HepG2 (cell line): ENCODE data around the gene UBALD1. TPM values are rescaled to one million over a fixed set of nuclear protein-coding genes. Genes with fewer than 3 reads are reported as not detected.

Experiments
- CENPT ChIP-seq: sonication (generic); formaldehyde crosslinking; IDR thresholded peaks from 2 replicates; pipeline ENCODE4 v1.8.0; 2022; ENCODE audit warnings: low read depth, mild to moderate bottlenecking, moderate library complexity, missing genetic modification reagents
- CSRNP2 ChIP-seq: sonication (generic); formaldehyde crosslinking; conservative IDR thresholded peaks from 2 replicates; pipeline ENCODE4 v1.8.0; 2022; ENCODE audit warnings: low read depth, missing genetic modification reagents
- CTCF ChIP-seq: sonication (generic); formaldehyde crosslinking; IDR thresholded peaks from 2 replicates; pipeline ENCODE4 v1.5.0; 2020; ENCODE audit warnings: mild to moderate bottlenecking, missing genetic modification reagents, moderate library complexity
- DDIT3 ChIP-seq: sonication (generic); formaldehyde crosslinking; IDR thresholded peaks from 2 replicates; pipeline ENCODE4 v1.4.0; 2020; ENCODE audit warnings: mild to moderate bottlenecking, missing genetic modification reagents
- GTF2F1 ChIP-seq: fragments of 150-350 bp; IDR thresholded peaks from 2 replicates; pipeline ENCODE4 v1.6.1; 2014; ENCODE audit warnings: low read length
- IKZF5 ChIP-seq: IDR thresholded peaks from 2 replicates; pipeline ENCODE4 v1.6.1; 2018; ENCODE audit warnings: missing genetic modification reagents, mild to moderate bottlenecking, missing compliant biosample characterization
- KLF11 ChIP-seq: IDR thresholded peaks from 2 replicates; pipeline ENCODE4 v1.6.1; 2016; ENCODE audit warnings: missing compliant biosample characterization
- MAFF ChIP-seq: IDR thresholded peaks from 2 replicates; pipeline ENCODE4 v1.6.1; 2011; ENCODE audit warnings: low read depth, low read length, improper control_type of control experiment
- MED8 ChIP-seq: sonication (generic); formaldehyde crosslinking; IDR thresholded peaks from 2 replicates; pipeline ENCODE4 v1.8.1; 2023; ENCODE audit warnings: mild to moderate bottlenecking, missing genetic modification reagents; ENCODE audit not compliant: insufficient replicate concordance
- PBX3 ChIP-seq: sonication (generic); formaldehyde crosslinking; IDR thresholded peaks from 2 replicates; pipeline ENCODE4 v1.8.1; 2023; ENCODE audit warnings: missing genetic modification reagents, inconsistent platforms, borderline replicate concordance
- RXRB ChIP-seq: IDR thresholded peaks from 2 replicates; pipeline ENCODE4 v1.6.1; 2016; ENCODE audit warnings: borderline replicate concordance, missing genetic modification reagents, missing compliant biosample characterization
- SP5 ChIP-seq: IDR thresholded peaks from 2 replicates; pipeline ENCODE4 v1.6.1; 2016; ENCODE audit warnings: low read depth, borderline replicate concordance
- TBX2 ChIP-seq: sonication (generic); formaldehyde crosslinking; IDR thresholded peaks from 2 replicates; pipeline ENCODE4 v1.5.0; 2020; ENCODE audit warnings: missing genetic modification reagents, mild to moderate bottlenecking, borderline replicate concordance
- TFDP1 ChIP-seq: IDR thresholded peaks from 2 replicates; pipeline ENCODE4 v1.6.1; 2016; ENCODE audit warnings: missing compliant biosample characterization, missing genetic modification reagents, borderline replicate concordance
- TFE3 ChIP-seq: IDR thresholded peaks from 2 replicates; pipeline ENCODE4 v1.6.1; 2016
- ZNF264 ChIP-seq: sonication (generic); formaldehyde crosslinking; IDR thresholded peaks from 2 replicates; pipeline ENCODE4 v1.4.0; 2020; ENCODE audit warnings: missing genetic modification reagents
- ZNF430 ChIP-seq: sonication (generic); formaldehyde crosslinking; IDR thresholded peaks from 2 replicates; pipeline ENCODE4 v1.9.0; 2021; ENCODE audit warnings: mild to moderate bottlenecking, missing genetic modification reagents
- ZNF784 ChIP-seq: sonication (generic); formaldehyde crosslinking; IDR thresholded peaks from 2 replicates; pipeline ENCODE4 v1.5.1; 2020; ENCODE audit warnings: missing genetic modification reagents, mild to moderate bottlenecking, borderline replicate concordance
- polyA plus RNA-seq, 8 experiments: library from polyadenylated mRNA; depleted of rRNA in 3 of 8; stranded (reverse) in 7 of 8; unstranded in 1 of 8; fragments of >200 nt; fragmentation: Illumina TruSeq in 4 of 8; extraction: Trizol in 4 of 8; gene quantifications; 2 replicates each; pipeline versions ENCODE4 v1.2.1 to v1.2.3, GENCODE V29; 2011 to 2016; ENCODE audit warnings: low read depth in 4 of 8, missing spikeins in 1 of 8, mixed read lengths in 1 of 8; ENCODE audit not compliant: insufficient read depth in 1 of 8
- total RNA-seq, 5 experiments: library from RNA; depleted of rRNA; stranded (reverse); fragments of >200 nt; fragmentation: Illumina TruSeq; extraction: Trizol; gene quantifications; 2 replicates each; pipeline ENCODE4 v1.2.3, GENCODE V29; 2016; ENCODE audit warnings: low read depth in 1 of 5

Gene UBALD1
- total and polyA plus RNA-seq, 2 of the 13 experiments (the other 11 are each of a cell fraction or from before 2014, with no cell fraction given): 6.8 to 12.3 TPM

GRCh38 chr16:4616047-4616811 lies 1.5 kb upstream of the UBALD1 start (continued):
- TF ChIP-seq CTCF (CRISPR knock-in tag) (peak; percentile 78), DDIT3 (CRISPR knock-in tag) (no peak), KLF11 (CRISPR knock-in tag) (no peak), MED8 (CRISPR knock-in tag) (no peak), RXRB (CRISPR knock-in tag) (no peak; the same call in 1 of the 2 replicates), CENPT (no peak), PBX3 (CRISPR knock-in tag) (0 out of 2 replicates have a peak, but pooled peaks have one; percentile 49), ZNF264 (CRISPR knock-in tag) (0 out of 2 replicates have a peak, but pooled peaks have one; percentile 31), GTF2F1 (no peak), ZNF430 (0 out of 2 replicates have a peak, but pooled peaks have one; percentile 16), IKZF5 (CRISPR knock-in tag) (no peak), TBX2 (CRISPR knock-in tag) (peak; percentile 34; the same call in 1 of the 2 replicates), MAFF (no peak), TFDP1 (CRISPR knock-in tag) (peak; percentile 77; the same call in 1 of the 2 replicates), TFE3 (peak; percentile 42; the same call in 1 of the 2 replicates), ZNF784 (CRISPR knock-in tag) (no peak; the same call in 1 of the 2 replicates), SP5 (CRISPR knock-in tag) (0 out of 2 replicates have a peak, but pooled peaks have one; percentile 14), CSRNP2 (CRISPR knock-in tag) (no peak)
